HG03064 (cell line): ENCODE results near the gene HHLA2.
A peak's percentile ranks its signal among the peaks of the same experiment; 100 is the strongest.
"Not testable (repeated sequence)": the region's sequence is repeated elsewhere in the genome, so short reads cannot be mapped to it uniquely, and the experiment has no call there.

Experiments
- ATAC-seq: cut with Tn5 transposase; IDR thresholded peaks from one replicate; pipeline ENCODE4 v1.9.1; 2021; ENCODE audit warnings: low read depth; ENCODE audit not compliant: unreplicated experiment

HHLA2 gene

GRCh38 chr3:108296239-108296638, at the start of gene HHLA2:
TSS of gene HHLA2 (plus strand) at chr3:108296548. CDS start at chr3:108351814, 55,266 bp downstream.
- ATAC-seq: no peak

GRCh38 chr3:108250626-108251025, 45.7 kb upstream of the HHLA2 start:
- no peak for ATAC-seq

GRCh38 chr3:108251265-108251664, 45.1 kb upstream of the HHLA2 start:
- no peak for ATAC-seq

- ATAC-seq: no peak
Measured at GRCh38 chr3:108251844-108252243, 44.5 kb upstream of the HHLA2 start.

GRCh38 chr3:108255131-108255530, 41.2 kb upstream of the HHLA2 start:
- ATAC-seq: no peak

GRCh38 chr3:108264534-108265298, 31.6 kb upstream of the HHLA2 start:
- ATAC-seq: not testable (repeated sequence)

- ATAC-seq: not testable (repeated sequence)
Measured at GRCh38 chr3:108268235-108268634, 28.1 kb upstream of the HHLA2 start.

- no peak for ATAC-seq
Measured at GRCh38 chr3:108271626-108272025, 24.7 kb upstream of the HHLA2 start.

- ATAC-seq: not testable (repeated sequence)
Measured at GRCh38 chr3:108279066-108279465, 17.3 kb upstream of the HHLA2 start.

- ATAC-seq: no peak
Measured at GRCh38 chr3:108280476-108280875, 15.9 kb upstream of the HHLA2 start.

GRCh38 chr3:108281670-108282069, 14.7 kb upstream of the HHLA2 start:
- ATAC-seq: no peak

GRCh38 chr3:108283006-108283405, 13.3 kb upstream of the HHLA2 start:
- no peak for ATAC-seq

GRCh38 chr3:108283989-108284388, 12.4 kb upstream of the HHLA2 start:
- no peak for ATAC-seq

GRCh38 chr3:108285176-108285575, 11.2 kb upstream of the HHLA2 start:
- ATAC-seq: no peak

- ATAC-seq: no peak
Measured at GRCh38 chr3:108287146-108287545, 9.2 kb upstream of the HHLA2 start.

- not testable (repeated sequence) for ATAC-seq
Measured at GRCh38 chr3:108288193-108288592, 8.2 kb upstream of the HHLA2 start.

- ATAC-seq: no peak
Measured at GRCh38 chr3:108289159-108289558, 7.2 kb upstream of the HHLA2 start.

GRCh38 chr3:108292450-108292849, 3.9 kb upstream of the HHLA2 start:
- no peak for ATAC-seq

GRCh38 chr3:108292905-108293328, 3.4 kb upstream of the HHLA2 start:
- peak; percentile 84 for ATAC-seq

GRCh38 chr3:108293858-108294257, 2.5 kb upstream of the HHLA2 start:
- ATAC-seq: peak; percentile 50

GRCh38 chr3:108295421-108296175, 750 bp upstream of the HHLA2 start:
- no peak for ATAC-seq

GRCh38 chr3:108297647-108298046, 1.3 kb downstream of the HHLA2 start:
- ATAC-seq: no peak
